Measurements from ENCODE around the gene MPL.

DNA sequence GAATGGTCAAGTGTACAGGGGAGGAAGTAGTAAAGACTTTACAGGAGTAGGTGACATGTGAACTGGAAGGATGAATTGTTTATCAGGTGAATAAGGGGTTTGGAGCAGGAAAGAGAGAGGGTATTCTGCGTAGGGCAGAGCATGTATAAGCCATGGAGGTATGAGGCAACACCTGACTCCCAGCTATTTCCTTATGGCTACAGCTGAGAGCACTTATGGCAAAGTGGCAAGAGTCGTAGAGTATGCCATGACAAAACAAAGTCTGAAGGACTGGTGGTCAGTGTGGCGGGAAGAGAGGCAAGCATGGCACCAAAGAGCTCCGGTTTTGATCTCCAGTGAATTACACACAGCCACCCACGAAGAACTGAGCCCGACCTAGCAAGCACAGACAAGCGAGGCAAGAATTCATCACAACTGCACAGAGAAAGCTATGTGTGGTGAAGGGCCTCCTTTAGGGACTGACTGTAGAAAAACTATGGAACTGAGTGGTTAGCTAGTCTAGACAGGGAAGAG is 39.2 kb downstream of the MPL start:
- TF ChIP-seq POLR2AphosphoS5 (IDR thresholded peaks at IDR 0.05; ENCODE audit: borderline replicate concordance, low read depth, low read length) = no peak
- no peak for TF ChIP-seq EZH2 (IDR thresholded peaks at IDR 0.05)
- TF ChIP-seq FOXP2 (optimal IDR thresholded peaks at IDR 0.05; ENCODE audit: control extremely low read depth, extremely low read length, insufficient read depth) = no peak

All from SK-N-MC (cell line).